ENCODE data around the gene FAF2.
A peak's percentile ranks its signal among the peaks of the same experiment; 100 is the strongest.

The FAF2 gene

GRCh38 chr5:176436656-176437055 lies 11.5 kb upstream of the FAF2 start:
- H3K4me3 ChIP-seq (ENCODE audit: insufficient read depth in 1 of 2, low read depth in 1 of 2, low read length in 2 of 2) = peak overlapping the region in 1 of 2 experiments; percentile 50
- H3K27me3 ChIP-seq (ENCODE audit: control insufficient read depth in 1 of 2, insufficient read depth in 1 of 2, low read length in 2 of 2) = peaks cover 0 to 6% of the 10 kb centered on the region in 2 experiments
- H4K8ac ChIP-seq (ENCODE audit: low read length) = no peak overlapping the region
- H3K27ac ChIP-seq (ENCODE audit: low read length, poor library complexity, severe bottlenecking) = peak overlapping the region; percentile 70
- no peak overlapping the region for H2AK5ac ChIP-seq (ENCODE audit: low read length, severe bottlenecking)
- H3K14ac ChIP-seq (ENCODE audit: low read length in 2 of 2) = no peak overlapping the region
- H4K91ac ChIP-seq (ENCODE audit: low read length) = no peak overlapping the region
- no peaks in the 10 kb centered on the region for H3K9me3 ChIP-seq (ENCODE audit: control insufficient read depth, low read length)
- no peak overlapping the region for H2BK15ac ChIP-seq (ENCODE audit: low read depth, poor library complexity, severe bottlenecking)
- H3K18ac ChIP-seq (ENCODE audit: low read depth in 1 of 2, low read length in 2 of 2) = no peak overlapping the region
- H3K4me1 ChIP-seq (ENCODE audit: control insufficient read depth, insufficient read depth, low read depth, low read length) = peaks cover 11% of the 10 kb centered on the region
- no peak overlapping the region for H2BK5ac ChIP-seq (ENCODE audit: low read depth, low read length, poor library complexity, severe bottlenecking)
- no peak overlapping the region for H3K4me2 ChIP-seq (ENCODE audit: low read length, poor library complexity, severe bottlenecking)
- H3K4ac ChIP-seq (ENCODE audit: low read depth in 1 of 2, low read length in 2 of 2) = no peak overlapping the region
- peak overlapping the region; percentile 23 for H3K9ac ChIP-seq (ENCODE audit: low read length)
- no peaks in the 10 kb centered on the region for H3K36me3 ChIP-seq (ENCODE audit: control insufficient read depth in 1 of 2, insufficient read depth in 2 of 2, low read depth in 1 of 2, low read length in 2 of 2)
- H2BK120ac ChIP-seq (ENCODE audit: low read depth, low read length) = no peak overlapping the region
- WGBS = 5% methylated on average over 5 of the region's 5 CpGs
- no peaks in the 10 kb centered on the region for H3K79me1 ChIP-seq (replicated peaks; ENCODE audit: low read length, poor library complexity, severe bottlenecking)
- no peak overlapping the region for H3K23ac ChIP-seq (ENCODE audit: low read length in 2 of 2)
- peak; percentile 92 for DNase-seq
- H2BK12ac ChIP-seq (ENCODE audit: low read length in 2 of 2) = no peak overlapping the region
- H2AFZ ChIP-seq (ENCODE audit: low read depth, low read length) = no peak overlapping the region

GRCh38 chr5:176438959-176439757 lies 9.0 kb upstream of the FAF2 start:
- Histone ChIP-seq H3K9me3 (ENCODE audit: control insufficient read depth, low read length) (no peaks in the 10 kb centered on the region), H3K9ac (ENCODE audit: low read length) (no peak overlapping the region), H4K8ac (ENCODE audit: low read length) (no peak overlapping the region), H3K18ac (ENCODE audit: low read depth in 1 of 2, low read length in 2 of 2) (no peak overlapping the region), H3K36me3 (ENCODE audit: control insufficient read depth in 1 of 2, insufficient read depth in 2 of 2, low read depth in 1 of 2, low read length in 2 of 2) (no peaks in the 10 kb centered on the region), H3K27me3 (ENCODE audit: control insufficient read depth in 1 of 2, insufficient read depth in 1 of 2, low read length in 2 of 2) (no peaks in the 10 kb centered on the region), H2AK5ac (ENCODE audit: low read length, severe bottlenecking) (no peak overlapping the region), H3K4me3 (ENCODE audit: insufficient read depth in 1 of 2, low read depth in 1 of 2, low read length in 2 of 2) (no peak overlapping the region), H2BK15ac (ENCODE audit: low read depth, poor library complexity, severe bottlenecking) (no peak overlapping the region), H2BK5ac (ENCODE audit: low read depth, low read length, poor library complexity, severe bottlenecking) (no peak overlapping the region), H2BK120ac (ENCODE audit: low read depth, low read length) (no peak overlapping the region), H3K23ac (ENCODE audit: low read length in 2 of 2) (no peak overlapping the region), H2BK12ac (ENCODE audit: low read length in 2 of 2) (no peak overlapping the region), H3K79me1 (replicated peaks; ENCODE audit: low read length, poor library complexity, severe bottlenecking) (no peaks in the 10 kb centered on the region), H3K4me2 (ENCODE audit: low read length, poor library complexity, severe bottlenecking) (no peak overlapping the region), H3K4me1 (ENCODE audit: control insufficient read depth, insufficient read depth, low read depth, low read length) (peaks cover 7% of the 10 kb centered on the region), H3K4ac (ENCODE audit: low read depth in 1 of 2, low read length in 2 of 2) (no peak overlapping the region), H4K91ac (ENCODE audit: low read length) (no peak overlapping the region), H2AFZ (ENCODE audit: low read depth, low read length) (no peak overlapping the region), H3K27ac (ENCODE audit: low read length, poor library complexity, severe bottlenecking) (peak overlapping the region; percentile 9), H3K14ac (ENCODE audit: low read length in 2 of 2) (no peak overlapping the region)
- 35% methylated on average over 11 of the region's 12 CpGs for WGBS
- DNase-seq = peak; percentile 96

- Histone ChIP-seq H2BK12ac (ENCODE audit: low read length in 2 of 2) (peak overlapping the region in 1 of 2 experiments; percentile 40), H3K9ac (ENCODE audit: low read length) (no peak overlapping the region), H3K27ac (ENCODE audit: low read length, poor library complexity, severe bottlenecking) (no peak overlapping the region), H2BK120ac (ENCODE audit: low read depth, low read length) (no peak overlapping the region), H3K36me3 (ENCODE audit: control insufficient read depth in 1 of 2, insufficient read depth in 2 of 2, low read depth in 1 of 2, low read length in 2 of 2) (no peaks in the 10 kb centered on the region), H3K4me1 (ENCODE audit: control insufficient read depth, insufficient read depth, low read depth, low read length) (peaks cover 7% of the 10 kb centered on the region), H4K8ac (ENCODE audit: low read length) (no peak overlapping the region), H3K14ac (ENCODE audit: low read length in 2 of 2) (peak overlapping the region in 1 of 2 experiments; percentile 10), H2AFZ (ENCODE audit: low read depth, low read length) (no peak overlapping the region), H4K91ac (ENCODE audit: low read length) (no peak overlapping the region), H2BK15ac (ENCODE audit: low read depth, poor library complexity, severe bottlenecking) (no peak overlapping the region), H3K4ac (ENCODE audit: low read depth in 1 of 2, low read length in 2 of 2) (no peak overlapping the region), H3K9me3 (ENCODE audit: control insufficient read depth, low read length) (no peaks in the 10 kb centered on the region), H3K4me3 (ENCODE audit: insufficient read depth in 1 of 2, low read depth in 1 of 2, low read length in 2 of 2) (no peak overlapping the region), H3K23ac (ENCODE audit: low read length in 2 of 2) (no peak overlapping the region), H3K18ac (ENCODE audit: low read depth in 1 of 2, low read length in 2 of 2) (no peak overlapping the region), H3K4me2 (ENCODE audit: low read length, poor library complexity, severe bottlenecking) (no peak overlapping the region), H2BK5ac (ENCODE audit: low read depth, low read length, poor library complexity, severe bottlenecking) (no peak overlapping the region), H3K79me1 (replicated peaks; ENCODE audit: low read length, poor library complexity, severe bottlenecking) (no peaks in the 10 kb centered on the region), H2AK5ac (ENCODE audit: low read length, severe bottlenecking) (no peak overlapping the region), H3K27me3 (ENCODE audit: control insufficient read depth in 1 of 2, insufficient read depth in 1 of 2, low read length in 2 of 2) (no peaks in the 10 kb centered on the region)
- DNase-seq = peak; percentile 22
- WGBS = 93% methylated on average over 10 of the region's 10 CpGs
Measured at GRCh38 chr5:176440927-176441706, 7.1 kb upstream of the FAF2 start.

- H3K9me3 ChIP-seq (ENCODE audit: control insufficient read depth, low read length) = no peaks in the 10 kb centered on the region
- H3K4ac ChIP-seq (ENCODE audit: low read depth in 1 of 2, low read length in 2 of 2) = no peak overlapping the region
- no peak overlapping the region for H2AFZ ChIP-seq (ENCODE audit: low read depth, low read length)
- no peak overlapping the region for H2BK120ac ChIP-seq (ENCODE audit: low read depth, low read length)
- H2BK5ac ChIP-seq (ENCODE audit: low read depth, low read length, poor library complexity, severe bottlenecking) = no peak overlapping the region
- no peak overlapping the region for H4K91ac ChIP-seq (ENCODE audit: low read length)
- no peak overlapping the region for H3K18ac ChIP-seq (ENCODE audit: low read depth in 1 of 2, low read length in 2 of 2)
- H4K8ac ChIP-seq (ENCODE audit: low read length) = no peak overlapping the region
- H3K79me1 ChIP-seq (replicated peaks; ENCODE audit: low read length, poor library complexity, severe bottlenecking) = no peaks in the 10 kb centered on the region
- no peak overlapping the region for H2BK15ac ChIP-seq (ENCODE audit: low read depth, poor library complexity, severe bottlenecking)
- H3K27me3 ChIP-seq (ENCODE audit: control insufficient read depth in 1 of 2, insufficient read depth in 1 of 2, low read length in 2 of 2) = no peaks in the 10 kb centered on the region
- H2BK12ac ChIP-seq (ENCODE audit: low read length in 2 of 2) = no peak overlapping the region
- H3K23ac ChIP-seq (ENCODE audit: low read length in 2 of 2) = no peak overlapping the region
- peak; percentile 73 for DNase-seq
- H3K9ac ChIP-seq (ENCODE audit: low read length) = no peak overlapping the region
- H3K36me3 ChIP-seq (ENCODE audit: control insufficient read depth in 1 of 2, insufficient read depth in 2 of 2, low read depth in 1 of 2, low read length in 2 of 2) = no peaks in the 10 kb centered on the region
- H3K14ac ChIP-seq (ENCODE audit: low read length in 2 of 2) = no peak overlapping the region
- peaks cover 6% of the 10 kb centered on the region for H3K4me1 ChIP-seq (ENCODE audit: control insufficient read depth, insufficient read depth, low read depth, low read length)
- H2AK5ac ChIP-seq (ENCODE audit: low read length, severe bottlenecking) = no peak overlapping the region
- 2% methylated on average over 4 of the region's 5 CpGs for WGBS
- no peak overlapping the region for H3K4me2 ChIP-seq (ENCODE audit: low read length, poor library complexity, severe bottlenecking)
- H3K27ac ChIP-seq (ENCODE audit: low read length, poor library complexity, severe bottlenecking) = no peak overlapping the region
- no peak overlapping the region for H3K4me3 ChIP-seq (ENCODE audit: insufficient read depth in 1 of 2, low read depth in 1 of 2, low read length in 2 of 2)
Measured at GRCh38 chr5:176441921-176442323, 6.3 kb upstream of the FAF2 start.
